Thymus (tissue), 11 donors: ENCODE results near the gene GARRE1. TPM values are rescaled to one million over a fixed set of nuclear protein-coding genes. Genes with fewer than 3 reads are reported as not detected.
"Not testable (repeated sequence)": the region's sequence is repeated elsewhere in the genome, so short reads cannot be mapped to it uniquely, and the experiment has no call there.

ENCODE experiments used
- DNase-seq, 9 donors: peaks; one replicate each; pipeline ENCODE4 v3.0.0-alpha.2; 2013; ENCODE audit warnings: low spot score in 9 of 9, low read depth in 6 of 9, missing footprints in 1 of 9
- H3K27ac ChIP-seq, 2 donors: one replicate each; pipeline ENCODE4 v1.5.1; 2013; ENCODE audit warnings: control low read depth in 1 of 2, low read depth in 1 of 2, low read length in 1 of 2, mild to moderate bottlenecking in 1 of 2, moderate library complexity in 1 of 2
- H3K27me3 ChIP-seq, 2 donors: one replicate each; pipeline ENCODE4 v1.5.1; 2013; ENCODE audit warnings: low read length in 1 of 2; ENCODE audit not compliant: control insufficient read depth in 2 of 2, insufficient read depth in 1 of 2
- H3K36me3 ChIP-seq, 2 donors: one replicate each; pipeline ENCODE4 v1.5.1; 2013; ENCODE audit warnings: low read length in 1 of 2, mild to moderate bottlenecking in 1 of 2, moderate library complexity in 1 of 2; ENCODE audit not compliant: control insufficient read depth in 2 of 2, insufficient read depth in 2 of 2
- H3K4me1 ChIP-seq, 2 donors: one replicate each; pipeline ENCODE4 v1.5.1; 2013; ENCODE audit warnings: low read length in 2 of 2; ENCODE audit not compliant: control insufficient read depth in 2 of 2, insufficient read depth in 2 of 2
- H3K4me3 ChIP-seq, 2 donors: one replicate each; pipeline ENCODE4 v1.5.1; 2013; ENCODE audit warnings: low read length in 2 of 2, control low read depth in 1 of 2, mild to moderate bottlenecking in 1 of 2
- H3K9me3 ChIP-seq, 2 donors: one replicate each; pipeline ENCODE4 v1.5.1; 2013; ENCODE audit warnings: low read length in 1 of 2, mild to moderate bottlenecking in 1 of 2; ENCODE audit not compliant: control insufficient read depth in 2 of 2, insufficient read depth in 1 of 2
- WGBS: extraction: QIAGEN DNeasy Blood & Tissue Kit; methylation state at CpG from one replicate; pipeline ENCODE4 v1.1.7; 2013; 5-methylcytosine and 5-hydroxymethylcytosine counted together
- polyA plus RNA-seq: library from polyadenylated mRNA; stranded (reverse); fragments of 200-250 nt; gene quantifications from one replicate; pipeline ENCODE4 v1.2.3, GENCODE V29; 2013
- total RNA-seq: library from RNA; stranded (reverse); fragments of 120-200 nt; gene quantifications from one replicate; pipeline ENCODE4 v1.2.4, GENCODE V29; 2013
- donor health status: healthy.

Gene GARRE1
- total and polyA plus RNA-seq, 2 donors: 7.4 to 12.3 TPM

DNA sequence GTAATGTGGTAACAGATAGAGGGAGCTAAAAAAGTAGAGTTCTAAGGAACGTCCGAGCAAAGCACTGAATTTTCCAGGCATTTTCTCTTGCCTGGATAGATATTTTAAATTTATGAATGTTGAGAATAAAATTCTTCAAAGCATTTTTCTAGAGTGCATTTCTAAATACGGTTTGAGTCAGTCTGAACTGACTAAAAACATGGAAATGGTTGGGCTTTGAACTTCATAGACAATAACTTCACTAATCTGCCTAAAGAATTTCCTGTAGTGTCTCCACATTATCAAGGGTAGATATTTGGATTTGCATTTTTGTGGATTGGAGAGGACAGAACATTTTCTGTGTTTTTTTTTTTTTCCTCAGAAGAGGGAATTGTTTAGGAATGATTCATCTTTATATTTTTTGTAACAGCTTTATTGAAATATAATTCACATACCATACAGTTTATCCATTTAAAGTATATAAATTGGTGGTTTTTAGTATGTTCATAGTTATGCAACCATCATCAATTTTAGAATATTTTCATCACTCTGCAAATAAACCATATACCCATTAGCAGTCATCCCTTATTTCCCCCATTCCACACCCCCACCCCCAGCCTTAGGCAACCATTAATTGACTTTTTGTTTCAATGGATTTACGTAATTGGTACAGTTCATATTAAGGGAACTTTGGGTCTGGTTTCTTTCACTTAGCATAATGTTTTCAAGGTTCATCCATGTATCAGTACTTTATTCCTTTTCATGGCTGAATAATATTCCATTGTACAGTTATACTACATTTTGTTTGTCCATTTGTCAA, 20.7 kb downstream of the GARRE1 start:
- Histone ChIP-seq H3K4me3 (no peak overlapping the region), H3K27me3 (no peaks in the 10 kb centered on the region), H3K9me3 (no peaks in the 10 kb centered on the region), H3K27ac (no peak overlapping the region), H3K36me3 (no peaks in the 10 kb centered on the region), H3K4me1 (peaks cover 5 to 10% of the 10 kb centered on the region in 2 donors)
- 79% methylated on average over 4 of the region's 4 CpGs for WGBS
- no peak for DNase-seq

- no peak for DNase-seq
- 99% methylated on average over 1 of the region's 1 CpG for WGBS
- no peaks in the 10 kb centered on the region for H3K27me3 ChIP-seq
- no peak overlapping the region for H3K27ac ChIP-seq
- no peak overlapping the region for H3K4me3 ChIP-seq
- H3K9me3 ChIP-seq: no peaks in the 10 kb centered on the region
- peaks cover 3 to 5% of the 10 kb centered on the region in 2 donors for H3K4me1 ChIP-seq
- H3K36me3 ChIP-seq: no peaks in the 10 kb centered on the region
Measured at GRCh38 chr19:34275705-34276104, 21.4 kb downstream of the GARRE1 start.

GRCh38 chr19:34276614-34277013, 22.3 kb downstream of the GARRE1 start:
- Histone ChIP-seq H3K27ac (no peak overlapping the region), H3K36me3 (no peaks in the 10 kb centered on the region), H3K27me3 (no peaks in the 10 kb centered on the region), H3K9me3 (no peaks in the 10 kb centered on the region), H3K4me1 (peaks cover 2 to 5% of the 10 kb centered on the region in 2 donors), H3K4me3 (no peak overlapping the region)
- 96% methylated on average over 4 of the region's 4 CpGs for WGBS
- no peak for DNase-seq

DNA sequence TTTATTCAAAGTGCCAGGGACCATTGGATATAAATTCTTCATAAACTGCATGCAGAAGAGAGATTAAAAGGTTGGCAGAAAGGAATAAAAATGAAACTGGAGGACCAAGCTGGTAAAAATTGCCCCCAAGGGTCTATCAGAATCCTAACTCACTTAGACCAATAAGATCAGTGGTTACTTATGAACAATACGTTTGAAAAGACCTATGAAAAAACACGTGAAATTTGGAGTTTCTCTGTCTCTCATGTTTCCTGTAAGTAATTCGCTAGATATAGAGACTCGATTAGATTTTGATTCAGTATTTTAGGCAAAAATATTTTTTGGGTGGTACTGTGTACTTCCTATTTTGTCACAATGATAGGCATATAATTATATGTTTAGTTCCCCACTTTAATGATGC, 22.9 kb downstream of the GARRE1 start:
- no peak for DNase-seq
- no peaks in the 10 kb centered on the region for H3K9me3 ChIP-seq
- H3K27ac ChIP-seq: no peak overlapping the region
- H3K27me3 ChIP-seq: no peaks in the 10 kb centered on the region
- H3K4me1 ChIP-seq: peaks cover 2 to 5% of the 10 kb centered on the region in 2 donors
- H3K36me3 ChIP-seq: no peaks in the 10 kb centered on the region
- 92% methylated on average over 4 of the region's 4 CpGs for WGBS
- no peak overlapping the region for H3K4me3 ChIP-seq

- Histone ChIP-seq H3K4me1 (peaks cover 0 to 5% of the 10 kb centered on the region in 2 donors), H3K27ac (no peak overlapping the region), H3K4me3 (no peak overlapping the region), H3K27me3 (no peaks in the 10 kb centered on the region), H3K9me3 (no peaks in the 10 kb centered on the region), H3K36me3 (no peaks in the 10 kb centered on the region)
- 97% methylated on average over 4 of the region's 4 CpGs for WGBS
- DNase-seq: no peak
Measured at GRCh38 chr19:34278783-34279182, 24.4 kb downstream of the GARRE1 start.

DNA sequence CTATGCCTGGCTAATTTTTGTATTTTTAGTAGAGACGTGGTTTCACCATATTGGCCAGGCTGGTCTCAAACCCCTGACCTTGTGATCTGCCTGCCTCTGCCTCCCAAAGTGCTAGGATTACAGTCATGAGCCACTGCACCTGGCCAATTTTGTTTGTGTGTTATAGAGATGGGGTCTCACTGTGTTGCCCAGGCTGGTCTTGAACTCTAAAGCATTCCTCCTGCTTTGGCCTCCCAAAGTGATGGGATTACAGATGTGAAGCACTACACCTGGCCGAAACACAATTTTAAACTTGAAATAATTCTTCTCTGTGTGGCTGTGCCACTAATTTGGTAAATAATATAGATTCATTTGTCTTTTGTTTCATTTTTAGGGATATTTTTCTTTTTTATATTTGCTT, 27.1 kb downstream of the GARRE1 start:
- H3K27ac ChIP-seq, H3K27me3 ChIP-seq, H3K4me1 ChIP-seq, H3K36me3 ChIP-seq, DNase-seq, H3K4me3 ChIP-seq, H3K9me3 ChIP-seq: not testable (repeated sequence)
- WGBS: 100% methylated on average over 2 of the region's 2 CpGs

DNA sequence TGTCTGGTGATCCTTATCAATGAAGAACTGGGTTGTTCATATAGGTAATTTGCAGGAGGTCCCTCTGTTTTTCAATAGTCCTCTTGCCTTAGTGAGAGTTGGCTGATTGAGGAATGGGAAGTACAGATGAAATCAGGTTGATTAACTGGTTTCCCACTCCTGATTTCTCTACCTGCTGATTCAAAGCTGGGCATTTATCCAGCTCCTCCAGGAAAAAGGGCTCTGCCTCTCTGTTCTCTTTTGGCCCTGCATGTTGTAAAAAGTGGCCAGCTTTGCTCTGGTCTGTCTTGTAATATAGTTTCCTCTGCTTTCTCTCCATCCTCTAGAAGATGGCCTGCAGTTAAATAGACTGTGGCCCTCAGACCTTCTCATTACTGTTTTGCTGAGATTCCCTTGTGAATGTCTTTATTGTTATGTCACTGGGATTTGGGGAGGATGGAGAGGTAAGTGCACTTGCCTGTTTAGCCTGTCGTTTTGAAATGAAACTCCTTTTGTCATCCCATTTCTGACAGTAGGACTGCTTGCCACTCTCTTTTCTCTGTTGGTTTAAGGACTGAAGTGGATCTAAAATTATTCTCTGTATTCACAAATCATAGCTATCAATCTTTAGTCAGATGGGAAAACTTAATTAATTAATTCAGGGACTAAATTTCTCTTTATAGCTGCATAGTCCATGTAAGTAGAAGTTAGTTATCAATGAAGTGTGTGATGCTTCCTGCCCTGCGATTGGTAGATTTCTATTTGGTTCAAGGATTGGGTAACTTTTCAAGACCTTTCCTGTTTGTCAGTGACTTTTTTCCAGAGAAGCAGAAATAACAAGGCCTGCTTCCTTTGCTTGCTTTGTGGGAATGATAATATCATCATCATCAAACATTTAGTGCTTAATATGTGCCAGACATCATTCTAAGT, 28.5 kb downstream of the GARRE1 start:
- H3K4me3 ChIP-seq: no peak overlapping the region
- DNase-seq: no peak
- H3K9me3 ChIP-seq: no peaks in the 10 kb centered on the region
- no peak overlapping the region for H3K27ac ChIP-seq
- H3K4me1 ChIP-seq: no peaks in the 10 kb centered on the region
- WGBS: 91% methylated on average over 2 of the region's 2 CpGs
- no peaks in the 10 kb centered on the region for H3K36me3 ChIP-seq
- H3K27me3 ChIP-seq: no peaks in the 10 kb centered on the region

GRCh38 chr19:34284505-34284904, 30.2 kb downstream of the GARRE1 start:
- H3K4me1 ChIP-seq: peaks cover 0 to 3% of the 10 kb centered on the region in 2 donors
- no peak overlapping the region for H3K27ac ChIP-seq
- H3K9me3 ChIP-seq: no peaks in the 10 kb centered on the region
- no peak overlapping the region for H3K4me3 ChIP-seq
- H3K36me3 ChIP-seq: no peaks in the 10 kb centered on the region
- H3K27me3 ChIP-seq: no peaks in the 10 kb centered on the region
- no peak for DNase-seq
- WGBS: 98% methylated on average over 2 of the region's 2 CpGs

- no peak for DNase-seq
- WGBS: 93% methylated on average over 3 of the region's 3 CpGs
- H3K4me1 ChIP-seq: peaks cover 0 to 3% of the 10 kb centered on the region in 2 donors
- no peak overlapping the region for H3K27ac ChIP-seq
- H3K27me3 ChIP-seq: no peaks in the 10 kb centered on the region
- H3K36me3 ChIP-seq: no peaks in the 10 kb centered on the region
- H3K9me3 ChIP-seq: no peaks in the 10 kb centered on the region
- no peak overlapping the region for H3K4me3 ChIP-seq
Measured at GRCh38 chr19:34287662-34288140, 33.3 kb downstream of the GARRE1 start.
